Endothelial cell of umbilical vein (primary cell): ENCODE results near the gene TRAK1. TPM values are rescaled to one million over a fixed set of nuclear protein-coding genes. Genes with fewer than 3 reads are reported as not detected.

Source experiments
- BruUV-seq: library from RNA; stranded (reverse); fragments of 400-500 nt; replicated peaks from 2 replicates; lab custom pipeline; 2021; lab: Mats Ljungman, UMichigan
- CTCF ChIA-PET: fragments of 300-600, 350-600 bp; sonication (Branson Sonifier 250); formaldehyde crosslinking; loops from one replicate; lab custom pipeline; 2021; ENCODE audit warnings: antibody characterized with exemption, inconsistent platforms; lab: Charles Lee
- POLR2A ChIA-PET: fragments of 300-600, 350-600 bp; sonication (Branson Sonifier 250); formaldehyde crosslinking; loops from one replicate; lab custom pipeline; 2021; ENCODE audit warnings: antibody characterized with exemption, inconsistent platforms; lab: Charles Lee
- DNase-seq: peaks from one replicate; pipeline ENCODE4 v3.0.0-alpha.2; 2011; ENCODE audit warnings: low read depth, low spot score
- FAIRE-seq: peaks from 2 replicates; lab custom pipeline; 2011; peaks lifted over from hg19 to GRCh38; lab: Jason Lieb, UNC
- H2AFZ ChIP-seq: 2 replicates; pipeline ENCODE4 v1.6.0; 2012; ENCODE audit warnings: low read depth, low read length, control low read depth, inconsistent platforms
- H3K27ac ChIP-seq: 2 replicates; pipeline ENCODE4 v1.5.1; 2011; ENCODE audit warnings: low read depth, mild to moderate bottlenecking, control low read depth, low read length, moderate library complexity; ENCODE audit not compliant: insufficient read depth
- H3K27me3 ChIP-seq, 2 experiments: 2 replicates each; pipeline versions ENCODE4 v1.6.0 to v1.6.1; 2011; ENCODE audit warnings: low read length in 2 of 2, mixed read lengths in 1 of 2; ENCODE audit not compliant: control insufficient read depth in 2 of 2, insufficient read depth in 2 of 2
- H3K36me3 ChIP-seq, 2 experiments: 2 replicates in 1 of 2; 3 replicates in 1 of 2; pipeline ENCODE4 v1.5.1; 2011; ENCODE audit warnings: low read length in 2 of 2, mild to moderate bottlenecking in 1 of 2, moderate library complexity in 1 of 2; ENCODE audit not compliant: control insufficient read depth in 2 of 2, insufficient read depth in 2 of 2; ENCODE audit errors: extremely low read depth in 1 of 2
- H3K4me1 ChIP-seq: 3 replicates; pipeline ENCODE4 v1.5.1; 2011; ENCODE audit warnings: mild to moderate bottlenecking, low read length; ENCODE audit not compliant: control insufficient read depth, insufficient read depth; ENCODE audit errors: extremely low read depth
- H3K4me2 ChIP-seq: 2 replicates; pipeline ENCODE4 v1.6.1; 2011; ENCODE audit warnings: low read length, control low read depth, mixed read lengths; ENCODE audit not compliant: insufficient read depth
- H3K4me3 ChIP-seq, 3 experiments: fragments of 200-600 bp in 1 of 3; sonication (generic), shearing (Covaris generic) in 1 of 3; replicated peaks in 1 of 3; 2 replicates each; pipeline ENCODE4 v1.5.1; 2011 to 2016; ENCODE audit warnings: control low read depth in 3 of 3, low read length in 3 of 3, mild to moderate bottlenecking in 2 of 3, inconsistent platforms in 1 of 3, low read depth in 1 of 3, moderate library complexity in 1 of 3; ENCODE audit not compliant: insufficient read depth in 1 of 3
- H3K79me2 ChIP-seq: 2 replicates; pipeline ENCODE4 v1.6.0; 2012; ENCODE audit warnings: low read length, inconsistent platforms; ENCODE audit not compliant: control insufficient read depth, insufficient read depth
- H3K9ac ChIP-seq: replicated peaks from 2 replicates; pipeline ENCODE3; 2011; ENCODE audit warnings: low read length, control low read depth; ENCODE audit not compliant: insufficient read depth; ENCODE audit errors: extremely low read depth
- H3K9me1 ChIP-seq: replicated peaks from 3 replicates; pipeline ENCODE4 v1.6.0; 2011; ENCODE audit warnings: mild to moderate bottlenecking, low read length; ENCODE audit not compliant: control insufficient read depth, insufficient read depth; ENCODE audit errors: extremely low read depth
- H3K9me3 ChIP-seq: replicated peaks from 2 replicates; pipeline ENCODE4 v1.5.1; 2012; ENCODE audit warnings: low read length, inconsistent platforms; ENCODE audit not compliant: control insufficient read depth, insufficient read depth
- H4K20me1 ChIP-seq: replicated peaks from 2 replicates; pipeline ENCODE3; 2011; ENCODE audit warnings: mild to moderate bottlenecking, low read length; ENCODE audit not compliant: control insufficient read depth, insufficient read depth; ENCODE audit errors: extremely low read depth
- CTCF ChIP-seq, 2 donors: IDR thresholded peaks; 1 replicate in 1 of 2; 2 replicates in 1 of 2; pipeline ENCODE4 v1.5.1; 2011; ENCODE audit warnings: low read length in 2 of 2, mild to moderate bottlenecking in 2 of 2, moderate library complexity in 2 of 2, control low read depth in 1 of 2, inconsistent platforms in 1 of 2, low read depth in 1 of 2; ENCODE audit not compliant: insufficient read depth in 1 of 2; ENCODE audit errors: extremely low read depth in 1 of 2
- EZH2 ChIP-seq: IDR thresholded peaks from 2 replicates; pipeline ENCODE4 v1.6.1; 2012; ENCODE audit warnings: borderline replicate concordance, low read depth, mild to moderate bottlenecking, moderate library complexity, low read length, inconsistent platforms; ENCODE audit not compliant: severe bottlenecking
- FOS ChIP-seq: IDR thresholded peaks from 2 replicates; pipeline ENCODE4 v1.6.1; 2011; ENCODE audit warnings: mild to moderate bottlenecking, low read length, moderate library complexity, borderline replicate concordance; ENCODE audit not compliant: insufficient read depth
- GATA2 ChIP-seq: IDR thresholded peaks from 2 replicates; pipeline ENCODE4 v1.7.0; 2011; ENCODE audit warnings: low read depth, mild to moderate bottlenecking, moderate library complexity, mixed read lengths, low read length; ENCODE audit not compliant: insufficient read length, insufficient read depth
- JUN ChIP-seq: IDR thresholded peaks from 2 replicates; pipeline ENCODE4 v1.6.1; 2011; ENCODE audit warnings: borderline replicate concordance, low read depth; ENCODE audit not compliant: insufficient read length, insufficient read depth
- MYC ChIP-seq: IDR thresholded peaks from one replicate; pipeline ENCODE4 v1.6.1; 2011; ENCODE audit warnings: mild to moderate bottlenecking, low read depth, low read length
- POLR2A ChIP-seq: IDR thresholded peaks from 2 replicates; pipeline ENCODE4 v1.6.1; 2012; ENCODE audit warnings: low read depth, mild to moderate bottlenecking, control low read depth, low read length
- POLR2AphosphoS5 ChIP-seq: IDR thresholded peaks from 2 replicates; pipeline ENCODE4 v1.6.1; 2012; ENCODE audit warnings: low read depth, mild to moderate bottlenecking, control low read depth, low read length, moderate library complexity; ENCODE audit not compliant: insufficient read depth
- dilution Hi-C: fragments of 300-500 bp; cut with MboI; formaldehyde crosslinking; loops from one replicate; pipeline ENCODE4 v1.15.0; 2019; ENCODE audit warnings: low sequenced_read_pairs; ENCODE audit not compliant: extremely low pct_ligation_motif_present
- intact Hi-C: fragments of 100-400 bp; cut with micrococcal nuclease; formaldehyde crosslinking; loops from one replicate; pipeline ENCODE4 v1.10.0; 2022
- polyA plus RNA-seq, 4 experiments: library from polyadenylated mRNA; depleted of rRNA in 3 of 4; stranded (reverse) in 3 of 4; unstranded in 1 of 4; fragments of >200 nt; gene quantifications; 2 replicates each; pipeline versions ENCODE4 v1.2.1 to v1.2.3, GENCODE V29; 2011 to 2012; ENCODE audit warnings: missing spikeins in 1 of 4
- total RNA-seq: library from RNA; stranded (reverse); gene quantifications from 2 replicates; pipeline ENCODE4 v1.2.3, GENCODE V29; 2021
- TF ChIP-seq, protein P1 (sequence below): IDR thresholded peaks from 2 replicates; pipeline ENCODE4 v1.6.1; 2011; ENCODE audit not compliant: insufficient read depth, insufficient read length

The TRAK1 gene
- total and polyA plus RNA-seq, 2 donors (not counting 3 experiments of a cell fraction or from before 2014, with no cell fraction given): 38.5 to 59.6 TPM

DNA sequence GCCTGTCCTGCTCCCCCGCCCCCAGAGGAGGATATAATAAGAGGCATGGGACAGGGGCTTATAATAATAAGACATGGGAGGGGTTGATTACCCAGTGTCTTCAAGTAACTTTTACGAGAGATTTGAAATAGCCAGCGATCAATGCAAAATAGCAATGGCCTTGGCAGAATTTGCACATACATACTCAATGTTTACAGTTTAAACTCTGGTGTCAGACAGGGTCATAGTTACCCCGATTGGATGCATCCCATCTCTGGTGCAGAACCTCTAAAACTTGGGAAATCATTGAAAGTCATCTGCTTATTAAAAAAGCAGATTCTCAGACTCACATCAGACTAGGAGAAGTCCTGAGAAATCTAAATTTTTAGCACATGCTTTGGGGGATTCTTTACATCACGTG is 61.0 kb downstream of the TRAK1 start:
- peaks cover 11% of the 10 kb centered on the region for H3K79me2 ChIP-seq
- H3K9ac ChIP-seq: no peak overlapping the region
- no peaks in the 10 kb centered on the region for H3K36me3 ChIP-seq
- H3K4me2 ChIP-seq: no peak overlapping the region
- no TSS peak for BruUV-seq
- no peak overlapping the region for H3K27ac ChIP-seq
- ChIA-PET CTCF (no interaction called here), POLR2A (no interaction called here)
- no peaks in the 10 kb centered on the region for H3K9me3 ChIP-seq
- H2AFZ ChIP-seq: no peak overlapping the region
- H3K27me3 ChIP-seq: no peaks in the 10 kb centered on the region
- no peaks in the 10 kb centered on the region for H3K9me1 ChIP-seq
- intact Hi-C loops (no loop called here), dilution Hi-C loops (no loop called here)
- H4K20me1 ChIP-seq: peaks cover 4% of the 10 kb centered on the region
- DNase-seq (no peak), FAIRE-seq (no peak)
- no peak overlapping the region for H3K4me3 ChIP-seq
- H3K4me1 ChIP-seq: no peaks in the 10 kb centered on the region
- TF ChIP-seq EZH2 (no peak), POLR2A (no peak), MYC (no peak), POLR2AphosphoS5 (no peak), JUN (no peak), FOS (no peak), GATA2 (no peak), CTCF (IDR thresholded peaks at IDR 0.05; ENCODE audit: extremely low read depth in 1 of 2, insufficient read depth in 1 of 2, low read depth in 1 of 2, low read length in 2 of 2) (no peak)
- TF ChIP-seq, protein P1, sequence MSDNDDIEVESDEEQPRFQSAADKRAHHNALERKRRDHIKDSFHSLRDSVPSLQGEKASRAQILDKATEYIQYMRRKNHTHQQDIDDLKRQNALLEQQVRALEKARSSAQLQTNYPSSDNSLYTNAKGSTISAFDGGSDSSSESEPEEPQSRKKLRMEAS: no peak
